HG03342 (cell line): ENCODE data around the gene FEZF2.

ENCODE experiments used
- ATAC-seq: cut with Tn5 transposase; IDR thresholded peaks from one replicate; pipeline ENCODE4 v1.9.1; 2021; ENCODE audit warnings: mild to moderate bottlenecking, moderate library complexity; ENCODE audit not compliant: unreplicated experiment

Gene FEZF2

DNA sequence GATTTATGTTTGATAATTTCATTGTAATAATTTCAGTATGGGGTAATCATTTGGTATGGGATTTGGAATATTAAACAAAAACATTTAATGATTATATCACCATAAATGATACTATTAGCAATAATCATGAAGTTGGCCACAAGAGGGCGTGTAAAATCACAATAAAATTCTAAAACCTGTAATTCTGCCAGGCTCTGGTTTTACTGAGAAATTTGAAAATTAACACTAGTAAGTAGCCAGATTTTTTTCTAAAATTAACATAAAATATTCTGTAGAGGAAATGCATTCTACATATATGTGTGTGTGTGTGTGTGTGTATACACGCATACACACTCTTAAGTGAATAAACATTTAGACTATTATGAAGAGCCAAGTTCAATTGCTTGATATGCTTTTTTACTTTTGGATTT lies 40.5 kb downstream of the FEZF2 start:
- no peak for ATAC-seq

DNA sequence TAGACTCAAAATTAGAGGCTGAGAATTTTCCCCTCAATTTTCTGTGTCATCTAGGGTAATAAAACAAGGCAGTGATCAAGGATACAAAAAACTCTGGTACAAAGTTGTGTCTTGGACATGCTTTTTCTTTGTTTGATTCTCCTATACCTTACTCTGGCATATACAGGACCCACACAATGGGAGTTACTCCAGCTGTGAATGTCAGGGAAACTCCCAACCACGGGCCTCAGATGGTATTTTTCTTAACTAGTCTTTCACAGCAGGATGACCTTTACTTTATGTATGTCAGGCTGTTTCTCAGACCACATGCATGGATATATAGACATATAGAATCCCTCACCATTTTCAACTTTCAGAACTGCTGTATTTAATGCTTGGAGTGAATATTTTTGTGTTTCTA lies 41.3 kb downstream of the FEZF2 start:
- ATAC-seq: no peak

GRCh38 chr3:62329971-62330370 lies 43.4 kb downstream of the FEZF2 start:
- no peak for ATAC-seq

GRCh38 chr3:62325896-62326295 lies 47.5 kb downstream of the FEZF2 start:
- no peak for ATAC-seq

GRCh38 chr3:62323241-62323640 lies 50.1 kb downstream of the FEZF2 start:
- ATAC-seq: no peak
